ENCODE results near the gene ZFR2. TPM values are rescaled to one million over a fixed set of nuclear protein-coding genes. Genes with fewer than 3 reads are reported as not detected.

Gene ZFR2
- total RNA-seq, 1 experiment from 2014 or later, result 1.7 TPM

GRCh38 chr19:3893509-3894179 lies 24.8 kb upstream of the ZFR2 start:
- CTCF ChIA-PET, result no interaction called here
- Histone ChIP-seq H3K4me1 (ENCODE audit: insufficient read depth, low read length, poor library complexity, severe bottlenecking) (no peaks in the 10 kb centered on the region), H3K27ac (ENCODE audit: low read depth, low read length, poor library complexity, severe bottlenecking) (no peak overlapping the region), H3K9me3 (ENCODE audit: low read depth, low read length, poor library complexity, severe bottlenecking) (no peaks in the 10 kb centered on the region), H3K36me3 (ENCODE audit: insufficient read depth, low read length, poor library complexity, severe bottlenecking) (no peaks in the 10 kb centered on the region), H3K4me3 (ENCODE audit: low read depth, low read length, poor library complexity, severe bottlenecking) (no peak overlapping the region), H3K27me3 (replicated peaks; ENCODE audit: insufficient read depth, low read depth, low read length, poor library complexity) (no peaks in the 10 kb centered on the region)
- POLR2A ChIA-PET (ENCODE audit: low non-redundant PET), result interaction anchor here (0.6 kb wide), 1 partner anchor 40 kb away, joined by 7 read pairs; no protein-coding TSS in a partner anchor
- no TSS peak for BruUV-seq (replicated peaks)
- no peak for TF ChIP-seq CTCF (conservative IDR thresholded peaks at IDR 0.05; ENCODE audit: low read depth, low read length)
- no peak for TF ChIP-seq EZH2 (IDR thresholded peaks at IDR 0.05; ENCODE audit: borderline replicate concordance, low read depth, low read length, poor library complexity, severe bottlenecking)
- intact Hi-C loops (cut with micrococcal nuclease; ENCODE audit: unreplicated experiment), result no loop called here
- DNase-seq (ENCODE audit: low spot score), result no peak

GRCh38 chr19:3890591-3890990 lies 21.8 kb upstream of the ZFR2 start:
- TF ChIP-seq EZH2 (IDR thresholded peaks at IDR 0.05; ENCODE audit: borderline replicate concordance, low read depth, low read length, poor library complexity, severe bottlenecking) (no peak), CTCF (conservative IDR thresholded peaks at IDR 0.05; ENCODE audit: low read depth, low read length) (no peak)
- no peaks in the 10 kb centered on the region for H3K27me3 ChIP-seq (replicated peaks; ENCODE audit: insufficient read depth, low read depth, low read length, poor library complexity)
- H3K4me1 ChIP-seq (ENCODE audit: insufficient read depth, low read length, poor library complexity, severe bottlenecking), result no peaks in the 10 kb centered on the region
- H3K36me3 ChIP-seq (ENCODE audit: insufficient read depth, low read length, poor library complexity, severe bottlenecking), result no peaks in the 10 kb centered on the region
- no TSS peak for BruUV-seq (replicated peaks)
- intact Hi-C loops (cut with micrococcal nuclease; ENCODE audit: unreplicated experiment), result no loop called here
- POLR2A ChIA-PET (ENCODE audit: low non-redundant PET), result interaction anchor here (0.6 kb wide), 1 partner anchor 20 kb away, joined by 3 read pairs; no protein-coding TSS in a partner anchor
- H3K27ac ChIP-seq (ENCODE audit: low read depth, low read length, poor library complexity, severe bottlenecking), result no peak overlapping the region
- H3K9me3 ChIP-seq (ENCODE audit: low read depth, low read length, poor library complexity, severe bottlenecking), result no peaks in the 10 kb centered on the region
- CTCF ChIA-PET, result interaction anchor here (0.7 kb wide), 1 partner anchor 343 kb away, joined by 5 read pairs; no protein-coding TSS in a partner anchor
- no peak for DNase-seq (ENCODE audit: low spot score)
- H3K4me3 ChIP-seq (ENCODE audit: low read depth, low read length, poor library complexity, severe bottlenecking), result no peak overlapping the region

- H3K36me3 ChIP-seq (ENCODE audit: insufficient read depth, low read length, poor library complexity, severe bottlenecking), result no peaks in the 10 kb centered on the region
- no peaks in the 10 kb centered on the region for H3K9me3 ChIP-seq (ENCODE audit: low read depth, low read length, poor library complexity, severe bottlenecking)
- BruUV-seq (replicated peaks), result no TSS peak
- CTCF ChIA-PET, result no interaction called here
- POLR2A ChIA-PET (ENCODE audit: low non-redundant PET), result no interaction called here
- no peak overlapping the region for H3K4me3 ChIP-seq (ENCODE audit: low read depth, low read length, poor library complexity, severe bottlenecking)
- no peaks in the 10 kb centered on the region for H3K4me1 ChIP-seq (ENCODE audit: insufficient read depth, low read length, poor library complexity, severe bottlenecking)
- DNase-seq (ENCODE audit: low spot score), result no peak
- no peak overlapping the region for H3K27ac ChIP-seq (ENCODE audit: low read depth, low read length, poor library complexity, severe bottlenecking)
- intact Hi-C loops (cut with micrococcal nuclease; ENCODE audit: unreplicated experiment), result no loop called here
- H3K27me3 ChIP-seq (replicated peaks; ENCODE audit: insufficient read depth, low read depth, low read length, poor library complexity), result peaks cover 26% of the 10 kb centered on the region
- TF ChIP-seq CTCF (conservative IDR thresholded peaks at IDR 0.05; ENCODE audit: low read depth, low read length) (no peak), EZH2 (IDR thresholded peaks at IDR 0.05; ENCODE audit: borderline replicate concordance, low read depth, low read length, poor library complexity, severe bottlenecking) (no peak)
Measured at GRCh38 chr19:3882041-3882384, 13.2 kb upstream of the ZFR2 start.
